Measurements from ENCODE around the gene NAA15.

The NAA15 gene

GRCh38 chr4:139469216-139469615 lies 167.9 kb downstream of the NAA15 start:
- H3K36me3 Mint-ChIP-seq (ENCODE audit: low read depth), result peaks cover 60% of the 10 kb centered on the region
- H3K9me3 Mint-ChIP-seq, result peaks cover 42% of the 10 kb centered on the region
- TF ChIP-seq CTCF (IDR thresholded peaks at IDR 0.05; ENCODE audit: unreplicated experiment in 3 of 3), result no peak
- no peaks in the 10 kb centered on the region for H3K27me3 Mint-ChIP-seq (ENCODE audit: low read depth)
- no peak overlapping the region for H3K4me3 Mint-ChIP-seq
- no peaks in the 10 kb centered on the region for H3K4me1 Mint-ChIP-seq
- H3K27ac Mint-ChIP-seq, result no peak overlapping the region
